ENCODE results near the gene CEP20. TPM values are rescaled to one million over a fixed set of nuclear protein-coding genes. Genes with fewer than 3 reads are reported as not detected.

Gene CEP20
- total RNA-seq, 1 experiment from 2014 or later: 36.9 TPM

DNA sequence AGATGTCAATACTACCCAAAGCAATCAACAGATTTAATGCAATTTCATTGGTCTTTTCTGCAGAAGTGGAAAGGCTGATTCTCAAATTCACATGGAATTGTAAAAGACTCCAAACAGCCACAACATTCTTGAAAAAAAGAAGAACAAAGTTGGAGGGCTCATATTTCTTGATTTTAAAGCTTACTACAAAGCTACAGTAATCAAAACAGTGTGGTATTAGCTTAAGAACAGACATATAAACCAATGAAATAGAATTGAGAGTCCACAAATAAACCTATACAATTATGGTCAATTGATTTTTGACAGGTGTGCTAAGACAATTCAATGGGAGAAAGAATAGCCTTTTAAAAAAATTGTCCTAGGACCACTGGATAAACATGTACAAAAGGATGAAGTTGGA lies 46.6 kb upstream of the CEP20 start:
- H2AFZ ChIP-seq (ENCODE audit: low read length): no peak overlapping the region
- no peak overlapping the region for H2BK20ac ChIP-seq (ENCODE audit: low read depth, low read length, poor library complexity, severe bottlenecking)
- H2BK120ac ChIP-seq (ENCODE audit: low read depth, low read length, poor library complexity, severe bottlenecking): no peak overlapping the region
- no peak overlapping the region for H4K8ac ChIP-seq (replicated peaks; ENCODE audit: insufficient read length, low read depth, low read length)
- no peaks in the 10 kb centered on the region for H4K20me1 ChIP-seq (ENCODE audit: control insufficient read depth, insufficient read depth, insufficient read length)
- H3K18ac ChIP-seq (ENCODE audit: insufficient read length, low read depth, low read length): no peak overlapping the region
- H3K36me3 Mint-ChIP-seq (ENCODE audit: insufficient read depth in 1 of 3, low read depth in 3 of 3): no peaks in the 10 kb centered on the region
- no peak overlapping the region for H2BK15ac ChIP-seq (ENCODE audit: low read depth, low read length)
- H3K56ac ChIP-seq (ENCODE audit: insufficient read length, low read depth, low read length): no peak overlapping the region
- H3K9ac ChIP-seq (ENCODE audit: extremely low read depth, insufficient read length, low read length): no peak overlapping the region
- H3K4me2 ChIP-seq (ENCODE audit: insufficient read depth, insufficient read length, low read length): no peak overlapping the region
- H2BK12ac ChIP-seq (ENCODE audit: insufficient read length, low read depth, low read length): no peak overlapping the region
- DNase-seq: no peak
- no peaks in the 10 kb centered on the region for H3K9me3 ChIP-seq (ENCODE audit: control insufficient read depth, low read depth, low read length)
- no peak overlapping the region for H3K4me3 Mint-ChIP-seq
- H3K23ac ChIP-seq (ENCODE audit: insufficient read length, low read depth, low read length): no peak overlapping the region
- no peak overlapping the region for H3T11ph ChIP-seq (ENCODE audit: low read length)
- H4K5ac ChIP-seq (ENCODE audit: insufficient read length, low read depth, low read length): no peak overlapping the region
- H3K4me1 ChIP-seq (ENCODE audit: insufficient read depth, low read length): no peaks in the 10 kb centered on the region
- H3K4me1 Mint-ChIP-seq: no peaks in the 10 kb centered on the region
- no peak overlapping the region for H2BK5ac ChIP-seq (ENCODE audit: insufficient read length, low read length)
- no peaks in the 10 kb centered on the region for H3K79me1 ChIP-seq (ENCODE audit: insufficient read depth, low read depth, low read length, poor library complexity, severe bottlenecking)
- H3K27ac ChIP-seq (ENCODE audit: insufficient read length, low read depth, low read length): no peak overlapping the region
- H3K4ac ChIP-seq (ENCODE audit: low read depth, low read length): no peak overlapping the region
- no peak overlapping the region for H3K14ac ChIP-seq (ENCODE audit: insufficient read depth, low read length)
- no peaks in the 10 kb centered on the region for H3K23me2 ChIP-seq (ENCODE audit: insufficient read length, low read depth, low read length, poor library complexity, severe bottlenecking)
- peaks cover 0 to 5% of the 10 kb centered on the region in 2 experiments; a peak in 2 of 5 replicates for H3K9me3 Mint-ChIP-seq
- no peaks in the 10 kb centered on the region for H3K79me2 ChIP-seq (ENCODE audit: insufficient read depth, low read length)
- H3K27me3 Mint-ChIP-seq (ENCODE audit: low read depth): no peaks in the 10 kb centered on the region; the same call in 1 of the 2 replicates
- H3K27ac Mint-ChIP-seq: no peak overlapping the region
- no peak overlapping the region for H2AK5ac ChIP-seq (ENCODE audit: insufficient read length, low read length)
- no peak overlapping the region for H4K91ac ChIP-seq (ENCODE audit: insufficient read length, low read depth, low read length)
- TF ChIP-seq, protein P1, sequence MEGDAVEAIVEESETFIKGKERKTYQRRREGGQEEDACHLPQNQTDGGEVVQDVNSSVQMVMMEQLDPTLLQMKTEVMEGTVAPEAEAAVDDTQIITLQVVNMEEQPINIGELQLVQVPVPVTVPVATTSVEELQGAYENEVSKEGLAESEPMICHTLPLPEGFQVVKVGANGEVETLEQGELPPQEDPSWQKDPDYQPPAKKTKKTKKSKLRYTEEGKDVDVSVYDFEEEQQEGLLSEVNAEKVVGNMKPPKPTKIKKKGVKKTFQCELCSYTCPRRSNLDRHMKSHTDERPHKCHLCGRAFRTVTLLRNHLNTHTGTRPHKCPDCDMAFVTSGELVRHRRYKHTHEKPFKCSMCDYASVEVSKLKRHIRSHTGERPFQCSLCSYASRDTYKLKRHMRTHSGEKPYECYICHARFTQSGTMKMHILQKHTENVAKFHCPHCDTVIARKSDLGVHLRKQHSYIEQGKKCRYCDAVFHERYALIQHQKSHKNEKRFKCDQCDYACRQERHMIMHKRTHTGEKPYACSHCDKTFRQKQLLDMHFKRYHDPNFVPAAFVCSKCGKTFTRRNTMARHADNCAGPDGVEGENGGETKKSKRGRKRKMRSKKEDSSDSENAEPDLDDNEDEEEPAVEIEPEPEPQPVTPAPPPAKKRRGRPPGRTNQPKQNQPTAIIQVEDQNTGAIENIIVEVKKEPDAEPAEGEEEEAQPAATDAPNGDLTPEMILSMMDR (conservative IDR thresholded peaks at IDR 0.05): no peak
- no peaks in the 10 kb centered on the region for H3K27me3 ChIP-seq (ENCODE audit: insufficient read depth, low read length)
